Panc1 (cell line): ENCODE results near the gene NIT1. TPM values are rescaled to one million over a fixed set of nuclear protein-coding genes. Genes with fewer than 3 reads are reported as not detected.
A peak's percentile ranks its signal among the peaks of the same experiment; 100 is the strongest.

Experiments used
- ATAC-seq: fragments of 200-7000 bp; cut with Tn5 transposase; 2 replicates; pipeline ENCODE4 v1.9.1; 2020; ENCODE audit warnings: mild to moderate bottlenecking, moderate library complexity
- BruUV-seq: library from RNA; stranded (reverse); fragments of 400-500 nt; replicated peaks from 2 replicates; lab custom pipeline; 2021; lab: Mats Ljungman, UMichigan
- CTCF ChIA-PET: fragments of 300-600 bp; sonication (Branson Sonifier 250); formaldehyde crosslinking; loops from one replicate; lab custom pipeline; 2022; ENCODE audit warnings: antibody characterized with exemption; lab: Charles Lee
- POLR2A ChIA-PET: fragments of 300-600 bp; sonication (Branson Sonifier 250); formaldehyde crosslinking; loops from one replicate; lab custom pipeline; 2022; ENCODE audit warnings: antibody characterized with exemption; lab: Charles Lee
- DNase-seq: peaks from one replicate; pipeline ENCODE4 v3.0.0-alpha.2; 2010; ENCODE audit warnings: low read depth, low spot score
- H3K27ac ChIP-seq: 2 replicates; pipeline ENCODE4 v1.5.1; 2011; ENCODE audit warnings: mild to moderate bottlenecking, low read length, inconsistent platforms
- H3K27me3 ChIP-seq: fragments of 200-500 bp; sonication (Bioruptor generic); 2 replicates; pipeline ENCODE4 v1.6.0; 2014; ENCODE audit warnings: low read length, inconsistent platforms; ENCODE audit not compliant: control insufficient read depth, insufficient read depth
- H3K36me3 ChIP-seq: fragments of 200-500 bp; sonication (Bioruptor generic); 2 replicates; pipeline ENCODE4 v1.5.1; 2014; ENCODE audit warnings: inconsistent platforms, mild to moderate bottlenecking, low read length, moderate library complexity; ENCODE audit not compliant: control insufficient read depth, insufficient read depth
- H3K4me1 ChIP-seq: 2 replicates; pipeline ENCODE4 v1.5.1; 2011; ENCODE audit warnings: inconsistent platforms, mild to moderate bottlenecking, low read length, moderate library complexity; ENCODE audit not compliant: control insufficient read depth, insufficient read depth
- H3K4me3 ChIP-seq, 2 experiments: 2 replicates each; pipeline ENCODE4 v1.5.1; 2011 to 2012; ENCODE audit warnings: low read depth in 2 of 2, low read length in 2 of 2, mild to moderate bottlenecking in 2 of 2, inconsistent platforms in 1 of 2, moderate library complexity in 1 of 2
- H3K9me3 ChIP-seq: fragments of 200-500 bp; sonication (Bioruptor generic); 2 replicates; pipeline ENCODE4 v1.5.1; 2014; ENCODE audit warnings: low read depth, mild to moderate bottlenecking, inconsistent platforms, low read length, moderate library complexity; ENCODE audit not compliant: control insufficient read depth, insufficient read depth
- CTCF ChIP-seq: fragments of 450-650 bp; IDR thresholded peaks from 2 replicates; pipeline ENCODE4 v1.5.1; 2017; ENCODE audit warnings: mild to moderate bottlenecking
- POLR2AphosphoS5 ChIP-seq: IDR thresholded peaks from 2 replicates; pipeline ENCODE4 v1.6.1; 2012; ENCODE audit warnings: mild to moderate bottlenecking, low read depth, low read length, moderate library complexity
- REST ChIP-seq, 2 experiments: IDR thresholded peaks; 2 replicates each; pipeline ENCODE4 v1.6.1; 2011 to 2012; ENCODE audit warnings: low read depth in 2 of 2, control low read depth in 1 of 2, low read length in 1 of 2, mild to moderate bottlenecking in 1 of 2, moderate library complexity in 1 of 2; ENCODE audit not compliant: insufficient read depth in 1 of 2
- SIN3A ChIP-seq: IDR thresholded peaks from 2 replicates; pipeline ENCODE4 v1.6.1; 2012; ENCODE audit warnings: low read depth, mild to moderate bottlenecking, low read length, moderate library complexity, borderline replicate concordance; ENCODE audit not compliant: insufficient read depth
- TCF7L2 ChIP-seq: IDR thresholded peaks from 2 replicates; pipeline ENCODE4 v1.6.1; 2011; ENCODE audit warnings: mild to moderate bottlenecking, low read depth, low read length, inconsistent platforms
- in situ Hi-C: cut with HindIII; loops from 2 replicates; pipeline ENCODE4 v1.10.0; 2016; ENCODE audit warnings: low sequenced_read_pairs, low pct_unique_long_range_greater_than_20kb
- intact Hi-C: fragments of 100-400 bp; cut with micrococcal nuclease; formaldehyde crosslinking; loops from one replicate; pipeline ENCODE4 v1.10.0; 2022; ENCODE audit not compliant: unreplicated experiment
- total RNA-seq: library from RNA; stranded (reverse); gene quantifications from one replicate; pipeline ENCODE4 v1.2.1, GENCODE V29; 2021; ENCODE audit not compliant: unreplicated experiment

The NIT1 gene
- total RNA-seq, 1 experiment from 2014 or later: 31.3 TPM

- Histone ChIP-seq H3K4me1 (peaks cover 14% of the 10 kb centered on the region), H3K9me3 (no peaks in the 10 kb centered on the region), H3K27me3 (no peaks in the 10 kb centered on the region), H3K4me3 (peak within 1 kb of the TSS; percentile 96 to 99), H3K27ac (peak within 1 kb of the TSS; percentile 99), H3K36me3 (peaks cover 11% of the 10 kb centered on the region)
- DNase-seq: peak; percentile 66
- ATAC-seq: peak; percentile 96
- TF ChIP-seq CTCF (no peak), TCF7L2 (no peak), REST (IDR thresholded peaks at IDR 0.05; ENCODE audit: insufficient read depth in 1 of 2, low read depth in 2 of 2, low read length in 1 of 2) (no peak), POLR2AphosphoS5 (no peak; the same call in none of the 2 replicates), SIN3A (no peak)
- in situ Hi-C loops (no loop called here), intact Hi-C loops (no loop called here)
- POLR2A ChIA-PET: interaction anchor here (0.5 to 1.4 kb wide), 6 partner anchors 15 to 1215 kb away, joined by 3 to 11 read pairs (median 4); partner anchors contain the start of genes NIT1 and PFDN2
- CTCF ChIA-PET: interaction anchor here (0.7 kb wide), 1 partner anchor 135 kb away, joined by 3 read pairs; no protein-coding TSS in a partner anchor
- no TSS peak for BruUV-seq
Measured at GRCh38 chr1:161132410-161133219, 14.7 kb downstream of the NIT1 start, which contains the start of gene DEDD. DEDD (minus strand) TSS chr1:161132667; CDS start chr1:161124462, 8,205 bp downstream.

GRCh38 chr1:161133220-161133740, 15.4 kb downstream of the NIT1 start:
- in situ Hi-C loops: no loop called here

More at GRCh38 chr1:161133220-161133740, 15.4 kb downstream of the NIT1 start:
- ChIA-PET CTCF (interaction anchor here (0.7 kb wide), 1 partner anchor 135 kb away, joined by 3 read pairs; no protein-coding TSS in a partner anchor), POLR2A (interaction anchor here (0.5 to 1.4 kb wide), 3 partner anchors 15 to 33 kb away, joined by 3 to 8 read pairs (median 5); no protein-coding TSS in a partner anchor)
- BruUV-seq: TSS peak; percentile 91
- no peaks in the 10 kb centered on the region for H3K27me3 ChIP-seq
- H3K27ac ChIP-seq: peak overlapping the region; percentile 99
- H3K4me3 ChIP-seq: peak overlapping the region; percentile 96 to 99
- H3K9me3 ChIP-seq: no peaks in the 10 kb centered on the region
- peak; percentile 54 for ATAC-seq
- H3K4me1 ChIP-seq: peaks cover 14% of the 10 kb centered on the region
- TF ChIP-seq REST (IDR thresholded peaks at IDR 0.05; ENCODE audit: insufficient read depth in 1 of 2, low read depth in 2 of 2, low read length in 1 of 2) (no peak), SIN3A (0 out of 2 replicates have a peak, but pooled peaks have one; percentile 3)
- intact Hi-C loops: no loop called here
- H3K36me3 ChIP-seq: peaks cover 10% of the 10 kb centered on the region
- no peak for DNase-seq
